Skin epidermis (tissue), 12 donors: ENCODE measurements around the gene ANTKMT.
"Not testable (repeated sequence)": the region's sequence is repeated elsewhere in the genome, so short reads cannot be mapped to it uniquely, and the experiment has no call there.

Experiments used
- H3K27ac ChIP-seq, 21 experiments: fragments of 200-600 bp; sonication (generic) in 11 of 21; one replicate each; pipeline ENCODE4 v1.5.0; 2020; ENCODE audit warnings: mild to moderate bottlenecking in 3 of 21, inconsistent platforms in 2 of 21, moderate library complexity in 2 of 21
- H3K4me3 ChIP-seq, 7 experiments: fragments of 200-600 bp; sonication (generic) in 2 of 7; one replicate each; pipeline ENCODE4 v1.5.0; 2020; ENCODE audit warnings: inconsistent platforms in 2 of 7, mild to moderate bottlenecking in 2 of 7, moderate library complexity in 1 of 7

Gene ANTKMT

GRCh38 chr16:734981-735881 lies 14.3 kb downstream of the ANTKMT start:
- no peak overlapping the region for H3K4me3 ChIP-seq

GRCh38 chr16:735982-736453 lies 15.1 kb downstream of the ANTKMT start:
- Histone ChIP-seq H3K27ac (no peak overlapping the region), H3K4me3 (no peak overlapping the region)

More at GRCh38 chr16:734981-735881, 14.3 kb downstream of the ANTKMT start:
- H3K27ac ChIP-seq: no peak overlapping the region

- no peak overlapping the region for H3K27ac ChIP-seq
- no peak overlapping the region for H3K4me3 ChIP-seq
Observed at GRCh38 chr16:736936-737481, 16.1 kb downstream of the ANTKMT start.

- Histone ChIP-seq H3K27ac (peak overlapping the region in 20 of 21 experiments; percentile 67 to 94 (median 84)), H3K4me3 (peak overlapping the region; percentile 64 to 99 (median 82))
Observed at GRCh38 chr16:739560-740458, 18.9 kb downstream of the ANTKMT start.

GRCh38 chr16:740459-740763 lies 19.5 kb downstream of the ANTKMT start:
- H3K4me3 ChIP-seq: peak overlapping the region; percentile 64 to 99 (median 82)
- H3K27ac ChIP-seq: peak overlapping the region; percentile 67 to 94 (median 82)

GRCh38 chr16:740764-741505 lies 20.0 kb downstream of the ANTKMT start, which contains the start of gene CIAO3:
TSS of gene CIAO3 (minus strand) at chr16:740997. CDS start at chr16:740985, 12 bp downstream.
- Histone ChIP-seq H3K27ac (peak within 1 kb of the TSS; percentile 67 to 94 (median 82)), H3K4me3 (peak within 1 kb of the TSS; percentile 64 to 99 (median 82))

GRCh38 chr16:741986-742629 lies 21.2 kb downstream of the ANTKMT start:
- H3K4me3 ChIP-seq: no peak overlapping the region
- H3K27ac ChIP-seq: no peak overlapping the region

- not testable (repeated sequence) for H3K4me3 ChIP-seq, H3K27ac ChIP-seq
Observed at GRCh38 chr16:742894-743293, 21.9 kb downstream of the ANTKMT start.

GRCh38 chr16:743794-744500 lies 23.0 kb downstream of the ANTKMT start:
- Histone ChIP-seq H3K27ac (no peak overlapping the region), H3K4me3 (no peak overlapping the region)

GRCh38 chr16:745739-746138 lies 24.8 kb downstream of the ANTKMT start:
- Histone ChIP-seq H3K27ac (no peak overlapping the region), H3K4me3 (no peak overlapping the region)

- no peak overlapping the region for H3K4me3 ChIP-seq
- H3K27ac ChIP-seq: no peak overlapping the region
Observed at GRCh38 chr16:746637-747036, 25.7 kb downstream of the ANTKMT start.

GRCh38 chr16:747978-748746 lies 27.2 kb downstream of the ANTKMT start:
- H3K4me3 ChIP-seq: no peak overlapping the region
- H3K27ac ChIP-seq: no peak overlapping the region

GRCh38 chr16:749010-749409 lies 28.1 kb downstream of the ANTKMT start:
- Histone ChIP-seq H3K27ac (no peak overlapping the region), H3K4me3 (no peak overlapping the region)

- Histone ChIP-seq H3K27ac (no peak overlapping the region), H3K4me3 (no peak overlapping the region)
Observed at GRCh38 chr16:750485-750884, 29.5 kb downstream of the ANTKMT start.

GRCh38 chr16:751152-752006 lies 30.4 kb downstream of the ANTKMT start:
- no peak overlapping the region for H3K27ac ChIP-seq
- no peak overlapping the region for H3K4me3 ChIP-seq

- Histone ChIP-seq H3K4me3 (no peak overlapping the region), H3K27ac (no peak overlapping the region)
Observed at GRCh38 chr16:752007-752312, 31.0 kb downstream of the ANTKMT start.

GRCh38 chr16:754121-754607 lies 33.2 kb downstream of the ANTKMT start:
- H3K27ac ChIP-seq: peak overlapping the region in 1 of 21 experiments; percentile 14
- H3K4me3 ChIP-seq: not testable (repeated sequence)
